Measurements from ENCODE around the gene C19orf25. TPM values are rescaled to one million over a fixed set of nuclear protein-coding genes. Genes with fewer than 3 reads are reported as not detected.
"Not testable (repeated sequence)": the region's sequence is repeated elsewhere in the genome, so short reads cannot be mapped to it uniquely, and the experiment has no call there.

C19orf25 gene
- total RNA-seq, 4 donors from 2014 or later = 34.3 to 49.6 (median 45.7) TPM

DNA sequence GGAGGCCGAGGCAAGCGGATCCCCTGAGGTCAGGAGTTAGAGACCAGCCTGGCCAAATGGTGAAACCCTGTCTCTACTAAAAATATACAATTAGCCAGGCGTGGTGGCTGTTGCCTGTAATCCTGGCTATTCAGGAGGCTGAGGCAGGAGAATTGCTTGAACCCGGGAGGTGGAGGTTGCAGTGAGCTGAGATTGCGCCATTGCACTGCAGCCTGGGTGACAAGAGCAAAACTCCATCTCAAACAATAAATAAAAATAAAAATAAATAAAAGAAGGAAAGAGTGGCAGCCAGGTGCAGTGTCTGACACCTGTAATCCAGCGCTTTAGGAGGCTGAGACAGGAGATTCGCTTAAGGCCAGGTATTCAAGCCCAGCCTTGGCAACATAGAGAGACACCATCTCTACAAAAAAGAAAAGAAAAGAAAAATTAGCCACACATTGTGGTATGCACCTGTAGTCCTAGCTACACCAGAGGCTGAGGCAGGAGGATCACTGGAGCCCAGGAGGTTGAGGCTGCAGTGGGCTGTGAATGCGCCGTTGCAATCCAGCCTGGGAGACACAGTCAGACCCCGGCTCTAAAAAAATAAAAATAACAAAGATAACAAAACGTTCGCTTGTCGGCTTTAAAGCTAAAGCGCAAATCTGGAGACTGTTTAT is 23.5 kb upstream of the C19orf25 start:
- no peak overlapping the region for H3K4me3 ChIP-seq (ENCODE audit: low read depth, poor library complexity, severe bottlenecking)
- TF ChIP-seq CTCF (IDR thresholded peaks at IDR 0.05) (no peak), POLR2A (IDR thresholded peaks at IDR 0.05) (no peak)
- 59 to 60% methylated on average over 14 of the region's 14 CpGs for WGBS, 2 donors
- no peak for DNase-seq (ENCODE audit: low spot score in 2 of 2)
- intact Hi-C loops (cut with DNase I; ENCODE audit: low total_unique reads) = no loop called here

GRCh38 chr19:1501200-1501595 is 22.2 kb upstream of the C19orf25 start:
- TF ChIP-seq POLR2A (IDR thresholded peaks at IDR 0.05) = no peak
- no peak for TF ChIP-seq CTCF (IDR thresholded peaks at IDR 0.05)
- WGBS, 2 donors = 39 to 45% methylated on average over 5 to 9 of the region's 9 CpGs
- no peak overlapping the region for H3K4me3 ChIP-seq (ENCODE audit: low read depth, poor library complexity, severe bottlenecking)
- DNase-seq (ENCODE audit: low spot score in 2 of 2) = no peak
- intact Hi-C loops (cut with DNase I; ENCODE audit: low total_unique reads) = no loop called here

DNA sequence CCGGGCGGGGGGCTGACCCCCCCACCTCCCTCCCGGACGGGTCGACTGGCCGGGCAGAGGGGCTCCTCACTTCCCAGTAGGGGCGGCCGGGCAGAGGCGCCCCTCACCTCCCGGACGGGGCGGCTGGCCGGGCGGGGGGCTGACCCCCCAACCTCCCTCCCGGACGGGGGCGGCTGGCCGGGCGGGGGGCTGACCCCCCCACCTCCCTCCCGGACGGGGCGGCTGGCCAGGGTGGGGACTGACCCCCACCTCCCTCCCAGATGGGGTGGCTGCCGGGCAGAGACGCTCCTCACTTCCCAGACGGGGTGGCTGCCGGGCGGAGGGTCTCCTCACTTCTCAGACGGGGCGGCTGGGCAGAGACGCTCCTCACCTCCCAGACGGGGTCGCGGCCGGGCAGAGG is 20.2 kb upstream of the C19orf25 start:
- DNase-seq (ENCODE audit: low spot score in 2 of 2); H3K4me3 ChIP-seq (ENCODE audit: low read depth, poor library complexity, severe bottlenecking); intact Hi-C loops (cut with DNase I; ENCODE audit: low total_unique reads): not testable (repeated sequence)
- WGBS, 2 donors = 88% methylated on average over 5 of the region's 34 CpGs; no CpG with 5 or more reads in 1 of the 2 donors

DNA sequence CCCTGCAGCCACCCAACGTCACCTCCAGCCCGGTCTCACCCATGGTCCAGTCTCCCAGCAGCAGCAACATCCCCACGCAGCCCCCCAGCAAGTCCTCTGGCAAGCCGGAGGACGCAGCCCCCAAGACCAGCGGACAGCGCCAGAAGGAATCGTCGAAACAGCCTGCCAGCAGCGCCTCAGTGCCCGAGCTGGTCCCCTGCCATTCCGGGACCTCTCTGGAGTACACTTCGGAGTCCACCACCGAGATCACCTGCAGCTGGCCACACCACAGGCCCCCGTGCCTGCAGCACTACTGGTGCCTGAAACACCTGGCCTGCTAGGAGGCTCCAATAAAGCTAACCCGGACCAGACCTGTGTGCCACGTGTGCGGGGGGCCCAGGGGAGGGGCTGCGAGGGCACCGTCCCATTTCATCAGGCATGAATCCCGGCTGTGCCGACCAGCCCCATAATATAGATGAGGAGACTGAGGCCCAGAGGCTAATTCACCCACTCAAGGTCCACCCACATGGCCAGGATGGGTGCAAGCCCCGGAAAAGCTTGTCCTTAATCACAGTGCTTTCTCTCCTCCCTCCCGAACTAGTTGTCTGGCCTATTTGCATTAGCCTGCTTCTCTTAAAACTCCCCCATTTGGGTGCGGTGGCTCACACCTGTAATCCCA is 18.7 kb upstream of the C19orf25 start:
- no peak for DNase-seq (ENCODE audit: low spot score in 2 of 2)
- WGBS, 2 donors = 75 to 84% methylated on average over 14 to 21 of the region's 25 CpGs
- intact Hi-C loops (cut with DNase I; ENCODE audit: low total_unique reads) = no loop called here
- TF ChIP-seq CTCF (IDR thresholded peaks at IDR 0.05) (no peak), POLR2A (IDR thresholded peaks at IDR 0.05) (no peak)
- H3K4me3 ChIP-seq (ENCODE audit: low read depth, poor library complexity, severe bottlenecking) = no peak overlapping the region

GRCh38 chr19:1496714-1497577 is 17.9 kb upstream of the C19orf25 start:
- H3K4me3 ChIP-seq (ENCODE audit: low read depth, poor library complexity, severe bottlenecking) = no peak overlapping the region
- DNase-seq (ENCODE audit: low spot score in 2 of 2) = no peak
- TF ChIP-seq POLR2A (IDR thresholded peaks at IDR 0.05) = no peak
- TF ChIP-seq CTCF (IDR thresholded peaks at IDR 0.05) = no peak
- WGBS, 2 donors = 56 to 57% methylated on average over 34 to 36 of the region's 39 CpGs
- intact Hi-C loops (cut with DNase I; ENCODE audit: low total_unique reads) = no loop called here
